HG03342 (cell line): Measurements from ENCODE around the gene ELL2.

Source experiments
- ATAC-seq: cut with Tn5 transposase; IDR thresholded peaks from one replicate; pipeline ENCODE4 v1.9.1; 2021; ENCODE audit warnings: mild to moderate bottlenecking, moderate library complexity; ENCODE audit not compliant: unreplicated experiment

Gene ELL2

GRCh38 chr5:95961617-95962474 lies at the start of gene ELL2:
Gene ELL2, minus strand, starts transcription at chr5:95961851. Its CDS starts 130 bp downstream, at chr5:95961721.
- ATAC-seq, result peak; percentile 88

DNA sequence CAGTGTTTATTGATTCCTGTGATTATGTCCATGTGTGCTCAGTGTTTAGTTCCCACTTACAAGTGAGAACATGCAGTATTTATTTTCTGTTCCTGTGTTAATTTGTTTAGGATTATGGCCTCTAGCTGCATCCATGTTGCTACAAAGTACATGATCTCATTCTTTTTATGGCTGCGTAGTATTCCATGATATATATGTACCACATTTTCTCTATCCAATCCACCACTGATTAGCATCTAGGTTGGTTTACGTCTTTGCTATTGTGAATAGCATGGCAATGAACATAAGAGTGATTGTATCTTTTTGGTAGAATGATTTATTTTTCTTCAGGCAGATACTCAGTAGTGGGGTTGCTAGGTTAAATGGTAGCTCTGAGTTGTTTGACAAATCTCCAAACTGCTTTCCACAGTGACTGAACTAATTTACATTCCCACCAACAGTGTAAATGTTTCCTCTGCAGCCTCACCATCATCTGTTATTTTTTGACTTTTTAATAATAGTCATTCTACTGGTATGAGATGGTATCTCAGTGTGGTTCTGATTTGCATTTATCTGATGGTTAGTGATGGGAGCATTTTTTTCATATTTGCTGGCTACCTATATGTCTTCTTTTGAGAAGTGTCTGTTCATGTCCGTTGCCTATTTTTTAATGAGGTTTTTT lies 47.5 kb upstream of the ELL2 start:
- no peak for ATAC-seq

DNA sequence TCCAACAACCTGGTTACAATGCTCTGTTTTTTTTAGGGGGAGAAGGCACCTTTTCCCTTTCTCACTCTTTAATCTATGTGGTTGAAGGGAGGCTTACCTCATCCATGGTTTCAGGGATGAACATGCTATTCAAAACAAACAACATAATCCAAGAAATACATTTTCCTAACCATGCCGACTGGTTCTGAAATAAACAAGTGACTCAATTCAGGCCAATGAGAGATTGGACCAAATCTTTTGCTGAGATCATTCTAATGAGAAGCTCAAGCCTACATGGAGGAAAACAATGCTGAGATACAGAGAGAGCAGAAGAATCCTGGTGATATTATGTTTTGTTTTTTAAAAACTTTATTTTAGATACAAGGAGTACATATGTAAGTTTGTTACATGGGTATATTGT lies 46.8 kb upstream of the ELL2 start:
- no peak for ATAC-seq

GRCh38 chr5:96007051-96007450 lies 45.4 kb upstream of the ELL2 start:
- no peak for ATAC-seq

GRCh38 chr5:96006291-96006690 lies 44.6 kb upstream of the ELL2 start:
- ATAC-seq, result no peak

DNA sequence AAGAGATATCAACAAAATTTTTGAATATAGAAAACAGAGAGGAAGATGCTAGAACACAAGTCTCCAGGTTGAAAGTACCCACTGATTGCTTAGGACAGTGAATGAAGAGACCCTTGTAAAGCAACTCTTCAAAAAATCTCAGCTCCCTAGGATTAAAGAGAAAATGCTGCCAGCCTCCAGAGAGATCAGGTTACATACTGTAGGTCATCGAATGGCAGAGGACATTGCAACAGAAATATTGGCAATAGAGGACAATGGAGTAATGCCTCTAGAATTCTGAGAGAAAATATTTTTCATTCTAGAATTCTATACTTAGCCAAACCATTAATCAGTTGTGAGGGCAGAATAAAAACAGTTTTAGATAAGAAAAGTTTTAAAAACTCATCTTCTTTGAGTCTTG lies 43.1 kb upstream of the ELL2 start:
- no peak for ATAC-seq

DNA sequence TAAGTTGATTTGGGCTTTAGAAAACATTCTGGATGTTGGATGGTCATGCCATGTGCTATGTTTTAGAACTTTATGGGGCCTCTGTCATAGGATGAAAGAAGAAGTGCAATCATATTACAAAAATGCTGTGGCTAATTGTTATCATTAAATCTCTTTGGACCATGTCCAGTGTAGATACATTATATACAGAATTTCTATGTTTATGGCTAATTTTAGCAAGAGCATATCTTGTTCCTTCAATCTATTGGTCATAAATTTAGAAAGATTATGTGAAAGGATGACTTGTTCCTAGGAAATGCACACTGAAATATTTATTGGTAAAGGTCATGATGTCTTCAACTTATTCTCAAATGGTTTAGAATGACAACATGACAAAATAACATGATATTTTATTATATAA lies 42.4 kb upstream of the ELL2 start:
- no peak for ATAC-seq

DNA sequence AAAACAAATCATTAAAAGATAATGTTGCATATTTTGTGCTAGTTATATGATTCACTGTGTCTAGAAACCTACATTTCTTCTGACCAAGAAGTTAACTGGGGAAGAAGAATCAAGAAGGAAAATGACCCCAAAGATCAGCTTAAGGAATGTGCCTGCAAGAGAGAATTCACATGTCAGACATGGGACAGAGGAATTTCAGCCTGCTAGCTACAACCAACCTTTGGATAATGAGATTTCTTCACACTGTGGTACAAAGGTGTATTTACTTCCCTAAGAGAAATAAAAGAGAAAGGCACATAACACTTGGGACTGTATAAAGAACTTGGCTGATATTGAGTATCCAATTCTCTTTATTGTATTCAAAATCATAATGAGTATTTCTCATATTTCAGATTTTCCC lies 39.6 kb upstream of the ELL2 start:
- no peak for ATAC-seq

DNA sequence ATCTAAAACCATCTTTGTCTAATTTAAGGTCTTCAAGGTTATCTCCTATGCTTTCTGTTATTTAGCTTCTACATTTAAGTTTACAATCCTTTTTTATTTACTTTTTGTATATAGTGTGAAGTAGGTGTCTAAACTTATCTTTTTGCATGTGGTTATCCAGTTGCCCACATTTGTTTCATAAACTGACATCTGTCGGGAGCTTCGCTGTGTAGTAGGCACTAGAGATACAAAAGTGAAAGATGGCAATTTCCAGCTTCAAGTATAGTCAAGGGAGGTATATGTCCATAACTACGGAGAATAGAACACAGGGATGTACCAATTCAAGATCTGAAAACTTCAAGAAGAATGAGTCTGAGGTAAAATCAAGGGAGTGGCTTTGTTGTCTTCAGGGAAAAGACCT lies 38.7 kb upstream of the ELL2 start:
- ATAC-seq, result no peak

GRCh38 chr5:95996904-95997723 lies 35.5 kb upstream of the ELL2 start:
- ATAC-seq, result no peak

GRCh38 chr5:95995962-95996489 lies 34.4 kb upstream of the ELL2 start:
- no peak for ATAC-seq

- no peak for ATAC-seq
These were observed 32.1 kb upstream of the ELL2 start for GRCh38 chr5:95993776-95994175.

GRCh38 chr5:95993266-95993665 lies 31.6 kb upstream of the ELL2 start:
- no peak for ATAC-seq

GRCh38 chr5:95989283-95990048 lies 27.8 kb upstream of the ELL2 start:
- ATAC-seq, result no peak

- ATAC-seq, result no peak
These were observed 27.2 kb upstream of the ELL2 start for GRCh38 chr5:95988877-95989276.

GRCh38 chr5:95988094-95988493 lies 26.4 kb upstream of the ELL2 start:
- ATAC-seq, result no peak

- ATAC-seq, result no peak
These were observed 25.4 kb upstream of the ELL2 start for GRCh38 chr5:95986937-95987520.

DNA sequence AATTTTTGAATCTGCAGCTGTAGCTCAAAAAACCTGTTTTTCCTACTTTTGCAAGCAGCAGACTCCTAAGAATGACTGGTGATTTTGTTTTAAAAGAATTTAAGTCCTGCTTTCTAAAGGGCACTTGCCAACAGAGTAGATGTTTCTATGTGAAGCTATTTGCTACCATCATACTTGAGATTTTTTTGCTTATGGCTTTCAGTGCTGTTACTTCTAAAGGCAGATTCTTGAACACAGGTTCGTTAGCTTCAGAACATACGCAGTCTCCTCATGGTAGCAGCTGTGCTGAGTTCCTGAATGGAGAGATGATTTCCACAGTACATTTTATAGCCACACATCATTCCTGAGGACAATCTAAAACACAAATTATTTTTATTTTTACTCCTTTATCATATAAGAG lies 24.4 kb upstream of the ELL2 start:
- ATAC-seq, result no peak

- ATAC-seq, result no peak
These were observed 23.6 kb upstream of the ELL2 start for GRCh38 chr5:95985249-95985648.

- no peak for ATAC-seq
These were observed 22.8 kb upstream of the ELL2 start for GRCh38 chr5:95984287-95984938.
